Ovary (tissue), 9 donors: ENCODE results near the gene LZTFL1. TPM values are rescaled to one million over a fixed set of nuclear protein-coding genes. Genes with fewer than 3 reads are reported as not detected.
"Not testable (repeated sequence)": the region's sequence is repeated elsewhere in the genome, so short reads cannot be mapped to it uniquely, and the experiment has no call there.

Experiments
- DNase-seq, 5 donors: peaks; one replicate each; pipeline ENCODE4 v3.0.0-alpha.2; 2019 to 2020
- H3K27ac ChIP-seq, 2 donors: fragments of 200-600 bp; one replicate each; pipeline versions ENCODE4 v1.5.1 to v1.8.0; 2019 to 2022
- H3K27me3 ChIP-seq: fragments of 200-600 bp; one replicate; pipeline ENCODE4 v1.8.0; 2022
- H3K36me3 ChIP-seq: fragments of 200-600 bp; sonication (generic); one replicate; pipeline ENCODE4 v1.5.1; 2019
- H3K4me1 ChIP-seq: one replicate; pipeline ENCODE4 v1.8.1; 2013; ENCODE audit warnings: mild to moderate bottlenecking, moderate library complexity; ENCODE audit not compliant: insufficient read depth
- H3K4me3 ChIP-seq: fragments of 200-600 bp; sonication (generic); one replicate; pipeline ENCODE4 v1.5.1; 2017
- H3K9me3 ChIP-seq, 2 donors: fragments of 200-600 bp in 1 of 2; sonication (generic) in 1 of 2; one replicate each; pipeline versions ENCODE4 v1.5.1 to v1.8.1; 2013 to 2019; ENCODE audit warnings: mild to moderate bottlenecking in 1 of 2, moderate library complexity in 1 of 2
- EP300 ChIP-seq: sonication (generic); formaldehyde crosslinking; IDR thresholded peaks from one replicate; pipeline ENCODE4 v1.6.1; 2017; ENCODE audit warnings: antibody characterized with exemption
- POLR2A ChIP-seq: fragments of 450-650 bp; IDR thresholded peaks from one replicate; pipeline ENCODE4 v1.6.1; 2017; ENCODE audit warnings: antibody characterized with exemption, mild to moderate bottlenecking, moderate library complexity
- WGBS, 3 donors: extraction: QIAGEN DNeasy Blood & Tissue Kit in 1 of 3; methylation state at CpG; one replicate each; pipeline versions ENCODE4 v1.1.5 to v1.1.7; 2013 to 2017; 5-methylcytosine and 5-hydroxymethylcytosine counted together
- intact Hi-C, 4 donors: fragments of 100-400 bp; cut with DNase I; formaldehyde crosslinking; loops; one replicate each; pipeline versions ENCODE4 v1.11.0 to v1.15.1; 2022 to 2023
- polyA plus RNA-seq, 2 donors: library from polyadenylated mRNA; stranded (reverse); fragments of 200-250 nt in 1 of 2; fragments of 350-450 nt in 1 of 2; fragmentation: Illumina TruSeq in 1 of 2; extraction: RNeasy Lipid Tissue Mini Kit (QIAGEN cat#74804) in 1 of 2; gene quantifications; one replicate each; pipeline ENCODE4 v1.2.3, GENCODE V29; 2013 to 2014
- total RNA-seq, 7 donors: library from RNA; depleted of rRNA in 2 of 7; stranded (reverse); fragments of >200 nt in 2 of 7; fragmentation: NEBNext Ultra II Directional in 3 of 7; extraction: Animal tissue kit (Norgen Biotek cat#: 25700) in 3 of 7; gene quantifications; one replicate each; pipeline versions ENCODE4 v1.1.0 to v1.2.4, GENCODE V29; 2016 to 2023
- TF ChIP-seq, protein P1 (sequence below), 3 donors: fragments of 450-650 bp in 2 of 3; fragments of 200-600 bp in 1 of 3; IDR thresholded peaks; one replicate each; pipeline versions ENCODE4 v1.5.1 to v1.8.0; 2016 to 2022; ENCODE audit warnings: antibody characterized with exemption in 3 of 3, mild to moderate bottlenecking in 1 of 3
- donor health status: DM: no; HTN: no; CAD: no; lungs with moderate emphysema.
- donor health status: DM: no; HTN: no; CAD: no.
- donor health status: Bipolar disorder and iron deficiency.
- donor health status: DM: yes; HTN: yes; CAD: no.
- donor health status: DM: no; HTN: no; CAD: no.
- donor health status: DM: yes; HTN: yes; CAD: no.

Gene LZTFL1
- total and polyA plus RNA-seq, 9 donors: 12.3 to 30.6 (median 17.3) TPM

DNA sequence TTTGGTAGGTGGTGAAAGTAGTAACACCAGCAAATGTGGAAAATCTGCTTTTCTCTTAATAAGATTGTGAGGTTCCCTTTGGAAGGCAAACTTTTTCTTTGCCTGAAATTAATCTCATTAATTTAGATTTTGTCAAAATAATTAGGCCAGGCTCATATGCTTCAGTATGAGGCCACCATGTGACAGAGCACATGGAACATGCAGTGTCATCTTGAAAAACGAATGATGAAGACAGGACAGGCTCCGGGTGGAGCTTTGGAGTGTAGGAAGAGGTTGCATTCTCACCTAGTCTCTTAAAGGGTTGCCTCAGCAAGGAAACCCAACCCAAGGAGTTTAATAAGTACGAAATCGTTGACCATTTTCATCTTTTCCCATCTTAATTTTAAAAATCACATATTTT, 18.6 kb upstream of the LZTFL1 start:
- TF ChIP-seq EP300: no peak
- TF ChIP-seq, protein P1, sequence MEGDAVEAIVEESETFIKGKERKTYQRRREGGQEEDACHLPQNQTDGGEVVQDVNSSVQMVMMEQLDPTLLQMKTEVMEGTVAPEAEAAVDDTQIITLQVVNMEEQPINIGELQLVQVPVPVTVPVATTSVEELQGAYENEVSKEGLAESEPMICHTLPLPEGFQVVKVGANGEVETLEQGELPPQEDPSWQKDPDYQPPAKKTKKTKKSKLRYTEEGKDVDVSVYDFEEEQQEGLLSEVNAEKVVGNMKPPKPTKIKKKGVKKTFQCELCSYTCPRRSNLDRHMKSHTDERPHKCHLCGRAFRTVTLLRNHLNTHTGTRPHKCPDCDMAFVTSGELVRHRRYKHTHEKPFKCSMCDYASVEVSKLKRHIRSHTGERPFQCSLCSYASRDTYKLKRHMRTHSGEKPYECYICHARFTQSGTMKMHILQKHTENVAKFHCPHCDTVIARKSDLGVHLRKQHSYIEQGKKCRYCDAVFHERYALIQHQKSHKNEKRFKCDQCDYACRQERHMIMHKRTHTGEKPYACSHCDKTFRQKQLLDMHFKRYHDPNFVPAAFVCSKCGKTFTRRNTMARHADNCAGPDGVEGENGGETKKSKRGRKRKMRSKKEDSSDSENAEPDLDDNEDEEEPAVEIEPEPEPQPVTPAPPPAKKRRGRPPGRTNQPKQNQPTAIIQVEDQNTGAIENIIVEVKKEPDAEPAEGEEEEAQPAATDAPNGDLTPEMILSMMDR (IDR thresholded peaks at IDR 0.05): no peak
- no peak for TF ChIP-seq POLR2A
- 81 to 85% (median 85%) methylated on average over 4 of the region's 4 CpGs for WGBS, 3 donors
- Histone ChIP-seq H3K27ac (no peak overlapping the region), H3K9me3 (no peaks in the 10 kb centered on the region), H3K27me3 (no peaks in the 10 kb centered on the region), H3K4me3 (no peak overlapping the region), H3K36me3 (no peaks in the 10 kb centered on the region), H3K4me1 (no peaks in the 10 kb centered on the region)
- DNase-seq: no peak
- intact Hi-C loops: no loop called here

DNA sequence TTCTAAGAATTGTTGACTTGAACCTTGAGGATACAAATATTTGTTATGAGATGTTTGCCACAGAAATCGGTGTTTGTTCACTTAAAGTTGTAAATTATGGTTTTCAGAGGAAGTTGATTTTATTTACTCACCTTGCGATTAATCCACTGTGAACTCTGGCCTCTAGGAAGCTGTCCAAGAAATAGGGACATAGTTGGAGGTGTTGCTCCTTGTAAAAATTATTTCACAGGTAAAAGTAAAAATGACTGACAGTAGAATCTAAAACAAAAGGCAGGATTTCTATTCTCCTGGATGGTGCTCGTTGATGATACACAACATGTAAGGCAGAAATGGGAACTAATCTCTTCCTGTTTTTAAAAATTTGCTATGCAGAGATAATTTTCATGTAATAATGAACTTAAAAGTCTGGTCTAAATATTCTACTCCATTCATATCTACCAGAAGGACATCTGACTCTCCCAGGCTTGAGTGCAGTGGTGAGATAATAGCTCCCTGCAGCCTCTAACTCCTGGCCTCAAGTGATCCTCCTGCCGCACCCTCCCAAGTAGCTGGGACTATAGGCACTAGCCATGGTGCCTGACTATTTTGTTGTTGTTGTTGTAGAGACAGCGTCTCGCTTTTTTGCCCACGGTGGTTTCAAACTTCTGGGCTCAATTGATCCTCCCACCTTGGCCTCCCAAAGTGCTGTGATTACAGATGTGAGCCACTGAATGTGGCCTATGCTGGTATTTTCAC, 17.1 kb upstream of the LZTFL1 start:
- 61 to 67% (median 67%) methylated on average over 7 of the region's 7 CpGs for WGBS, 3 donors
- Histone ChIP-seq H3K27me3 (no peaks in the 10 kb centered on the region), H3K4me3 (no peak overlapping the region), H3K27ac (no peak overlapping the region), H3K9me3 (no peaks in the 10 kb centered on the region), H3K36me3 (no peaks in the 10 kb centered on the region), H3K4me1 (no peaks in the 10 kb centered on the region)
- intact Hi-C loops: no loop called here
- TF ChIP-seq, protein P1 (IDR thresholded peaks at IDR 0.05): no peak
- TF ChIP-seq POLR2A: no peak
- no peak for DNase-seq

DNA sequence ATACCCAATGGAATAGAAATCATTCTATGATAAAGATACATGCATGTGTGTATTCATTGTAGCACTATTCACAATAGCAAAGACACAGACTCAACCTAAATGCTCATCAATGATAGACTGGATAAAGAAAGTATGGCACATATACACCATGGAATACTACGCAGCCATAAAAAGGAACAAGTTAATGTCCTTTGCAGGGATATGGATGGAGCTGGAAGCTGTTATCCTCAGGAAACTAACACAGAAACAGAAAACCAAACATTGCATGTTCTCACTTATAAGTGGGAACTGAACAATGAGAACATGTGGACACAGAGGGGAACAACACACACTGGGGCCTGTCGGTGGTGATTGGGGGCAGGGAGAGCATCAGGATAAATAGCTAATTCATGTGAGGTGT, 15.1 kb upstream of the LZTFL1 start:
- H3K9me3 ChIP-seq, H3K4me3 ChIP-seq, H3K27me3 ChIP-seq, DNase-seq, H3K36me3 ChIP-seq, H3K4me1 ChIP-seq, H3K27ac ChIP-seq, intact Hi-C loops: not testable (repeated sequence)
- 85 to 97% (median 91%) methylated on average over 2 of the region's 2 CpGs for WGBS, 3 donors

DNA sequence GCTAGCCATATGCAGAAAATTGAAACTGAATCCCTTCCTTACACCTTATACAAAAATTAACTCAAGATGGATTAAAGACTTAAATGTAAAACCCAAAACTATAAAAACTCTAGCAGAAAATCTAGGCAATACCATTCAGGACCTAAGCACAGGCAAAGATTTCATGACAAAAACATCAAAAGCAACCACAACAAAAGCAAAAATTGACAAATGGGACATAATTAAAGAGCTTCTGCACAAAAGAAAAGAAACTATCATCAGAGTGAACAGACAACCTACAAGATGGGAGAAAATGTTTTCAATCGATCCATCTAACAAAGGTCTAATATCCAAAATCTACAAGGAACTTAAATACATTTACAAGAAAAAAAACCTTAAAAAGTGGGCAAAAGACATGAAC, 14.4 kb upstream of the LZTFL1 start:
- H3K9me3 ChIP-seq, H3K4me3 ChIP-seq, H3K27ac ChIP-seq, H3K27me3 ChIP-seq, DNase-seq, intact Hi-C loops, H3K36me3 ChIP-seq, H3K4me1 ChIP-seq: not testable (repeated sequence)
- whole genome bisulfite sequencing, 3 donors: 93 to 95% (median 93%) methylated on average over 1 of the region's 1 CpG

DNA sequence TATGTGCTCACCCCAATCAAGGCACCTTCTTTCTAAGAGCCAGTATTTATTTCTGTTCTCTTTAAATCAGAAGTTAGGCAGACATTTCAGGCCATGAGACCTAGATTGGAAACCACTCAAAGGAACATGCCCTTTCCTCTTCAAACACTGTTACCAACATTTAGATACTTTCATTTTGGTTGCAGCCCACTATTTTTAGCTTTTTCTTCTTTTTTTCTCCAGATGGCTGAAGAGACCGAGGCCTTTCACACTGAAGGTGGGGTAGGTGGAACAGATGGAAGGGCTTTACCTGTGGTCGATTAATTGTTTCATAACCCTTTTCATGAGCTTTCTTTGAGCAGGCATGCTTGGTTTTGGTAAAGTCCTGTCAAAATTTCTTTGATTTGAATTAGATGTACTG, 10.9 kb upstream of the LZTFL1 start:
- no peaks in the 10 kb centered on the region for H3K27me3 ChIP-seq
- WGBS, 3 donors: 82 to 88% (median 86%) methylated on average over 2 of the region's 2 CpGs
- intact Hi-C loops: no loop called here
- no peaks in the 10 kb centered on the region for H3K9me3 ChIP-seq
- DNase-seq: no peak
- no peaks in the 10 kb centered on the region for H3K36me3 ChIP-seq
- H3K4me3 ChIP-seq: no peak overlapping the region
- no peak overlapping the region for H3K27ac ChIP-seq
- TF ChIP-seq POLR2A (no peak), EP300 (no peak)
- TF ChIP-seq, protein P1 (IDR thresholded peaks at IDR 0.05): no peak
- no peaks in the 10 kb centered on the region for H3K4me1 ChIP-seq
